Measurements from ENCODE around the gene INO80E. TPM values are rescaled to one million over a fixed set of nuclear protein-coding genes. Genes with fewer than 3 reads are reported as not detected.

The INO80E gene
- total and polyA plus RNA-seq, 7 donors, result 30.5 to 86.9 (median 43.3) TPM

GRCh38 chr16:29975134-29975538, 20.9 kb upstream of the INO80E start:
- WGBS, 3 donors, result 50 to 55% (median 51%) methylated on average over 5 of the region's 5 CpGs
- peak overlapping the region; percentile 48 for H3K27ac ChIP-seq
- no peaks in the 10 kb centered on the region for H3K9me3 ChIP-seq
- intact Hi-C loops (cut with DNase I), result loop anchor here (1.0 to 10.0 kb wide), 4 partner anchors 9 to 1750 kb away; partner anchors contain the start of genes HIRIP3 (in 1 of the 2) and KCTD13 (in 1 of the 2)
- peak overlapping the region; percentile 95 for H3K4me3 ChIP-seq
- peaks cover 25% of the 10 kb centered on the region for H3K4me1 ChIP-seq
- H3K27me3 ChIP-seq (ENCODE audit: insufficient read depth in 3 of 3, low read length in 2 of 3), result no peaks in the 10 kb centered on the region
- H3K36me3 ChIP-seq (ENCODE audit: insufficient read depth in 1 of 2, low read depth in 1 of 2), result peaks cover under 1 to 44% of the 10 kb centered on the region in 2 donors
- no peak for DNase-seq
- no peak for TF ChIP-seq CTCF (IDR thresholded peaks at IDR 0.05)
- no peak for ATAC-seq

- WGBS, 3 donors, result 21 to 32% (median 21%) methylated on average over 6 of the region's 6 CpGs
These were observed 20.1 kb upstream of the INO80E start for GRCh38 chr16:29975811-29976511.

DNA sequence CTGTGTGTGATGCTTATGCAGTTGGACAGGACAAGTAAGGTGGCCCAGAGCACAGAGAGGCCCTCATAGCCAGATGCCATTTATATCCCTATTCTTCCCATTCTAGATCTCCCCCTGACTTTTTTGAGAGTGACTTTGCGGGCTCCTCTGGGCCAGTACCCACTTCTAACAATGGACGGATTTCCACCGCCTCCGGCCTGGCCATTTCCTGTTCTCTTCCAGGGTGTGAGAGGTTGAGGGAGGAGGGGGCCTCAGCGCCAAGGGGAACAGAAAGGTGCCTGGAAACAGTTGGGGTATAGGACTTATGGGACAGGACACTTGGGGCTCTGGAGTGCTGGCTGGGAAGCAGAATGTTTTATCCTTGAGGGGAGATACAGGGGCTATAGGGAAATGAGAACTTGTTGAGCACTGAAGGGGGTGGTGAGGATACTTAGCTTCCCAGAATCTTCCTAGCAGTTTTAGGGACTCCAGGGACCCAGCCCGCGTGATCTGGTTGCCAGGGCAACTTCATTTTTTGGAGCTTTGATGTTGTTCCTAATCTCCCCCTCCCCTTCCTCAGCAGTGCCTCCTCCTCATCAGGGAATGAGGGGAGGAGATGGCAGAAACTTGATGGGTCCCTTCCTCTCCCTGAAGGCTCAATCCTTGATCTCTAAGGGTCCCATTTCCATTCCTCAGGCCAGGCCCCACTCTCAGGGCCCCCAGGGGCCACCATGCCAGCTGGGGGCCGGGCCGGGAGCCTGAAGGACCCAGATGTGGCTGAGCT, 18.8 kb upstream of the INO80E start:
- Histone ChIP-seq H3K4me1 (peaks cover 25% of the 10 kb centered on the region), H3K36me3 (ENCODE audit: insufficient read depth in 1 of 2, low read depth in 1 of 2) (peaks cover 4 to 53% of the 10 kb centered on the region in 2 donors), H3K9me3 (no peaks in the 10 kb centered on the region), H3K27me3 (ENCODE audit: insufficient read depth in 3 of 3, low read length in 2 of 3) (no peaks in the 10 kb centered on the region), H3K27ac (peak overlapping the region; percentile 48), H3K4me3 (peak overlapping the region; percentile 95)
- ATAC-seq (no peak), DNase-seq (no peak)
- intact Hi-C loops (cut with DNase I), result loop anchor here (5.0 to 10.0 kb wide), 2 partner anchors 50 to 1748 kb away; partner anchors contain the start of gene KCTD13 (in 1 of the 2)
- TF ChIP-seq CTCF (IDR thresholded peaks at IDR 0.05), result no peak
- 62 to 66% (median 62%) methylated on average over 9 of the region's 9 CpGs for WGBS, 3 donors

More at GRCh38 chr16:29975811-29976511, 20.1 kb upstream of the INO80E start:
- intact Hi-C loops (cut with DNase I), result loop anchor here (1.0 to 10.0 kb wide), 5 partner anchors 8 to 1749 kb away; partner anchors contain the start of genes HIRIP3 (in 1 of the 2) and KCTD13 (in 1 of the 2)
- DNase-seq (no peak), ATAC-seq (no peak)
- no peaks in the 10 kb centered on the region for H3K9me3 ChIP-seq
- H3K27ac ChIP-seq, result peak overlapping the region; percentile 48
- no peak for TF ChIP-seq CTCF (IDR thresholded peaks at IDR 0.05)
- H3K4me1 ChIP-seq, result peaks cover 25% of the 10 kb centered on the region
- no peaks in the 10 kb centered on the region for H3K27me3 ChIP-seq (ENCODE audit: insufficient read depth in 3 of 3, low read length in 2 of 3)
- peaks cover 4 to 52% of the 10 kb centered on the region in 2 donors for H3K36me3 ChIP-seq (ENCODE audit: insufficient read depth in 1 of 2, low read depth in 1 of 2)
- H3K4me3 ChIP-seq, result peak overlapping the region; percentile 95

- TF ChIP-seq CTCF (IDR thresholded peaks at IDR 0.05), result no peak
- ATAC-seq, result no peak
- intact Hi-C loops (cut with DNase I), result loop anchor here (5.0 to 10.0 kb wide), 2 partner anchors 51 to 1747 kb away; partner anchors contain the start of gene KCTD13 (in 1 of the 2)
- H3K4me1 ChIP-seq, result peaks cover 25% of the 10 kb centered on the region
- peak overlapping the region; percentile 95 for H3K4me3 ChIP-seq
- peak overlapping the region; percentile 43 for H3K27ac ChIP-seq
- H3K27me3 ChIP-seq (ENCODE audit: insufficient read depth in 3 of 3, low read length in 2 of 3), result no peaks in the 10 kb centered on the region
- H3K36me3 ChIP-seq (ENCODE audit: insufficient read depth in 1 of 2, low read depth in 1 of 2), result peaks cover 4 to 58% of the 10 kb centered on the region in 2 donors
- 85 to 94% (median 85%) methylated on average over 9 of the region's 9 CpGs for WGBS, 3 donors
- H3K9me3 ChIP-seq, result no peaks in the 10 kb centered on the region
- DNase-seq, result no peak
These were observed 18.0 kb upstream of the INO80E start for GRCh38 chr16:29978081-29978480.
